ENCODE results near the gene ADARB2.

Gene ADARB2

DNA sequence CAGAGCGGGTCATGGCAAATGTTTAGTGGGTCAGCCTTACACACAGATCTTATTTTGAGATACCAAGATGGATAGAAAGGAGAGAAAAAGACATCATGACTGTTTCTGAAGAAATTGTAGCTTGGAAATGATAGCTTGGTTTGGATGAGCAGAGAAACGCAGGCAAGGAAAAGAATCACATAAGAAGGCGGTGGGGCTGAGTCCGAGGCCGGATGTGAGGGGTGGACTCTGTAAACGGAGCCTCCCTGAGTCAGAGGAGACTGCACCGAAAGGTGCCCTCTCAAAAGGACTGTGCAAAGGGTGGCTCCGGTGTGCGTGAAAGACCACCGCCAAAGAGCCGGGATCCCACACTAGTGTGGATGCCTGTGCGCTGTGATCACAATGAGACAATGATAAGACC, 53.7 kb downstream of the ADARB2 start:
- no peak for DNase-seq

DNA sequence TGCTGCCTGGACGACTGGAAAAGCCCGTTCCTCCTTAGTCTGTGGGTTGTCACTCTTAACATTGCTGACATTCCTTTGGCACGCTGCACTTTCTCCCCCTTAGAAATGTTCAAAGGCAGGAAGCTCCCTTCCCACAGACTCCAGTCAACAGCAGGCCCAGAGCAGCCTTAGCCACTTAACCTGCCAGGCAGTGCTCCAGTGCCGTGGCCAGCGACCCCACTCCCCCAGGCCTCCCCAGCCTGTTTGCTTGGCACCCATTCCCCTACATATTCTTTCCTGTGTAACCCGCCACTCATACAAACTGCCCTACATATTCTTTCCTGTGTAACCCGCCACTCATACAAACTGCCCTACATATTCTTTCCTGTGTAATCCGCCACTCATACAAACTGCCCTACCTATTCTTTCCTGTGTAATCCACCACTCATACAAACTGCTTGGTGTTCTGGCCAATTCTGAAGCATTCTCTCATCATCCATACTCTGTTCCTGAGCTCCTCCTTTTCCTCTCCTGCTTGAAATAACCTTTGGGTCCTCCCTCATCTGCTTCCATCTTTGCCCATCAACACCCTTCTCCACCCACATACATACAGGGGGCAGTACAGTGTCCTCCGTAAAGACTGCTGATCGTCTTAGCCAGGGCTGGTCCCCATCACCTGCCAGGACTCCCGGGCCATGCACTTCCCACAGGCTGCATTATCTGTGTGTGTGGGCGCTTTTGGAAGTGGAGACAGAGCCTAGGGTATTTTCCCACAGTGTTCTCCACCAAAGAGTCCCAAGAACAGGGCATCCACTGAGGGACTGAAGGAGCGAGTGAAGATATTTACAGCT, 57.3 kb downstream of the ADARB2 start:
- no peak for DNase-seq

DNA sequence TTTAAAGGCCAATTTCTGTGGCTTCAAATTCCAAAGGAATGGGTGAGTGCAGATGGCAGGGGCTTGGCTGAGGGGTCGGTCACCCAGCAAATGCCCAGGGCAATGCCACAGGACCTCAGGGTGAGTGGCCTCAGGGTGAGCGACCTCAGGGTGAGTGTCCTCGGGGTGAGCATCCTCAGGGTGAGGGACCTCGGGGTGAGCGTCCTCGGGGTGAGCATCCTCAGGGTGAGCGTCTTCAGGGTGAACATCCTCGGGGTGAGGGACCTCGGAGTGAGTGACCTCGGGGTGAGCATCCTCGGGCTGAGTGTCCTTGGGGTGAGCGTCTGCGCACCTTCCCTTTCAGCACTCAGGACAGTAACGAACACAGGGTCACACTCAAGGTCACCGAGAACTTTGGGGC, 59.2 kb downstream of the ADARB2 start:
- DNase-seq: no peak

DNA sequence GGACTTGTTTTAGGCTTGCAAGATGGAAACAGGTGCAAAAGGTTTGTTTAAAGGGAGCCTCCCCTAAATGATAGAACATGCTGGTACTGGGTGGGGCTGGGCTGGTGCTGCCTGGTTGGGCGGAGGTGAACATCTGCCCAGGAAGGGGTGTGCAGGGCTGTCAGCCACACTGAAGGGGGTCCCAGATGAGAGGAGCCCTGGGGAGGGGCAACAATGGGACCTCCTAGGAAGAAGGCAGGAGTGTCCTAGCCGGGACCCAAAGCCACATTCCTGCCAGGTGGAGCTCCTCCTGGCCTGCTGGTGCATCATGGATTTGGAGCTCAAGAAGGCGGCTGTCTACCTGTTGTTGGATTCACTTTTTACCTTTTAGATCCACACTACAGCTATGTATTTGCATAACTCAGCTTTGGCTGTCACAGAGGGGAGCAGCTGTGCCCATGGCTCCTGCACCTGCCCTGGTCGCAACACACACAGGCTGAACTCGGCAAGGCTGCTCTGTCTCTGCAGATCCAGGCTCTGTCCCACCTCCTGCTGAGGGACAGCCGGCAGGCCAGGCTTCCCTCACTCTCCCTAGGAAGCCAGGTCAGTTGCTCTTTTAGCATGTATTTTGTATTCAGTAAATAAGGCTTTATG, 59.9 kb downstream of the ADARB2 start:
- DNase-seq: no peak

DNA sequence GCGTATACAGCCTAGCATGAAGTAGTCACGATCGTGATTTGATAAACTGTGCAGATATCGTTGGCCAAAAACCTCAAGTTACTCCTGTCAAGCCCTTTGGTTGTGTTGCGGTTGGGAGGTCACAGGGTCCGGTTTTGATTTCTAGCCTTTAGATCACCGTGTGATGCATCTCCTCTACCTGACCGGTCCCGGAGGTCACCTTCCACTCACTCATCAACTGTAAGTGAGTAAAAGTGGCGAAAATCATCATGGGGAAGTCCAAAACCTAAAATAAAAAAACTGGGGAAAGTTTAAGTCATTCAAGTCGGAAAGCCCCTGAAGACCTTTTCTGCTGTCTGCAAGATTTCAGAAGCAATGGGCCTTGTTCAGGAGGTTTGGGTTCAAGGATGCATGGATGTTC, 62.8 kb downstream of the ADARB2 start:
- no peak for DNase-seq

DNA sequence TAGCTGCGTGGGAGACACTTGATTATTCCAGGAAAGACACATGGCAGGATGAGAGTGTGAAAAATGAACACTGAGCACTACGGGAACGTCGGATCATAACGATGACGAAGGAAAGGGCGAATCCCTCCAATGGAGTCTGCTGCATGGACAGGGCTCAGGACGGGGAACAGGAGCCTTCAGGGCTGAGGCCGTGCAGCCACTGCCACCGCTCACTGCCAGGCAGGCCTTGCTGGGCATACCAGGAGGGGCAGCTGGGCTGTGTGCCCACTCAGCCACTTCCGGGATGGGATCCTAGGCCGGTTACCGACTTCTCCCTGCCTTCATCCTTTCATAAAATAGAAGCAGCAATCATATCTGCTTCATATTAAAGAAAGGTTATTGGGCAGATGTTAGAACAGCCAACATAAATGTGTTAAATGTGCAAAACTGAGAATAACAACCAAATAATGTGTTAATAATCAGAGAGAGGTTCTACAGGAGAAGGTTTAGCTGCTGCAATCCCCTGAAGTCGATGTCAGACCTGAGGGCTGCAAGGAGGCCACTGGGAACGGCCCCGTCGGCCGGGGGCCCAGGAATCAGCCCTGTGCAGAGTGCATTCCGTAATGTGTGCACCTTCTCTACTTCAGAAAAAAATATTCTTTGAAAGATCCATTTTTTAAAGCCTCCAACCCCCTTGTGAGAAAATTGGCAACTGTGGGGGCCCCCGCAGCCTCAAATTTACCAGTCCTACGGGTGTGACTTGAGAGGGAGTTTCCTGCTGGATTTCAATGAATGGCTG, 63.6 kb downstream of the ADARB2 start:
- no peak for DNase-seq

DNA sequence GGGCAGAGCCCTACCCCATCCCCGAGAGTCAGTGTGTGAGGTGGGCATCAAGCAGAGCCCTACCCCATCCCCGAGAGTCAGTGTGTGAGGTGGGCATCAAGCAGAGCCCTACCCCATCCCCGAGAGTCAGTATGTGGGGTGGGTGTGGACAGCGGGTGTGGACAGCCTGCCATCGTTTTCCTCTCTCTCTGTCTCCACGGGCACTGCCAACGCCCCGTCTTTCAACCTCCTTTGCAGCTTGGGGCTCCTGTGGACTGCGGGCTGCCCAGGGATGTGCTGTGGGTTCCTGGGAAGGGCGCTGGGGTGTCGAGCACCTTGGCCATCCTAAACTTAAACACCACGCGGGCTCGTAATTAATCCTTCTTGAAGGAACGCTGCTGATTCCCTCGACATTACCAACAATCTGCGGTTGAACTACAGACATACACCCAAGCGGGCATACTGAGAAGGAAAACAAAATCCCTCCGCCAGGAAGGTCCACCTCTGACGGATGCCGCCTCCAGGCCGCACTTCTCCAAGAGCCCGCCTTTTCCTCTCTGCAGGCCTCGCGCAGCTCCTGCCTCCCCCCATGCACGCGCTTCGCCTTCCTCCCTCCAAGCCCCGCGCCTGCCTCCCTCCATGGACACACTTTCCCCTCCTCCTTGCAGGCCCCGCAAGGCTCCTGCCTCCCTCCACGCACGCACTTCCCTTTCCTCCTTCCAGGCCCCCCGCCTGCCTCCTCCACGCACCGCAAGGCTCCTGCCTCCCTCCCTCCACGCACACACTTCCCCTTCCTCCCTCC, 65.1 kb downstream of the ADARB2 start:
- DNase-seq: no peak

DNA sequence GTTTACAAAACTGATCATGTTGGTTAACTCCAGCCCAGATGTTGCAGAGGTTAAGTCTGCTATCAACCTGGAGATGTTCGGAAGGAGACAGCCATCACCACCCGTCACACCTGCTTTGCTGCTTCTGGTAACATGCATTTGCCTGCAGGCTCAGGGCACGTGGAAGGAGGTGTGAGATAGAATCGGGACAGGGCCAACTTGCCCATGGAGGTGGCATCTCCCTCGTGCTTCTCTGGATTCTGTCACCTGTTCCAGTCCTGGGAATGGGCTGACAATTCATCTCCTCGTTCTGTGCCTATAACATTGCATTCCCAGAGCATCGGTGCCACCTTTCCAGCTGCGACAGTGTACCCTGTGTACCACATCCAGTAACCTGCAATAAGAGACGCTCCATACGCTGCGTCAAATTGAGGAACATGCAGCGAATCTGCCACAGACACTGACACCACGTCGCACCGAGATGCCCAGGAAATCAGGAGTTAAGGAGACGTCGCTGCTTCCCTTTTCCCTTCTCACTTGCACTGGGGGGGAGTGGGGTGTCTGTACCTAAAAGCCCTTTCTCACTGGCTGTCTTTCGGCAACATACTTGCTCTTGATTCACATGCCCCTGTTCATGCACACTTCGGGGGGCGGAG, 65.8 kb downstream of the ADARB2 start:
- DNase-seq: no peak

DNA sequence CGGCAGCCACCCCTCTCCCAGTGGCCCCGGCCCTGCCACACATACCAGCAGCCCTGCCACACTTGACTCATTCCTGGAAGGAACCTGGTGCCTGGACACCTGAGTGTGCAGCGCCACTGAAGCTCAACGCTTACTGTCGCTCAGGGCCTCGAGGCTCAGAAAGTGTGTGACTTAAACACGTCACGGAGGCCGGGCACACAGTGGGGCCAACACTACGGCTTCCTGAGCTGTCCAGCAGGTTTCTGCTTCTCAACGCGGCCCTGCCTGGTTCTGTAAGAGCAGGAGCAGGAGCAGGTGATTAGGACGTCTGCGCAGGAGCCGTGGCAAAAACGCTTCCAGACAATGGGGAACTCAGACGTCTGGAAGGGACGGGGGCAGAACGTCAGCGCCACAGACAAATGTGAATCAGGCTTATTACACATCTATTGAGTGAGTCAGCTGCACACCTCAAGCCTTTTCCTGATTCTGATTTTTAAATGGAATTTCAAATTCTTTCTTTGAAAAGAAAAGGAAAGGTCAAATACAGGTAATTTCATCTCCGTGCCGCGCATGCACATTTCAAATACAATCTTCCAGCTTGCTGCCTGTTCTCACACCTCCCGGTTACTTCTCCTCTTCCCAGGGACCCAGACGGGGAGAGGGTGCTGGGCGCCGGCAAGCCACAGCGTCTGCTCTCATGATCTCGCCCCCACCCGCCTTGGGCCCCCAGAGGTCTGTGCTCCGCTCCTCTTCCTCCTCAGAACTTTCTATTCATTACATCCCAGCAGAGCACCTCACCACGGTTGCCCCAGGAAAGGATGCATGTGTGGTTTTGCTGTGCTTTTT, 66.6 kb downstream of the ADARB2 start:
- DNase-seq: no peak

DNA sequence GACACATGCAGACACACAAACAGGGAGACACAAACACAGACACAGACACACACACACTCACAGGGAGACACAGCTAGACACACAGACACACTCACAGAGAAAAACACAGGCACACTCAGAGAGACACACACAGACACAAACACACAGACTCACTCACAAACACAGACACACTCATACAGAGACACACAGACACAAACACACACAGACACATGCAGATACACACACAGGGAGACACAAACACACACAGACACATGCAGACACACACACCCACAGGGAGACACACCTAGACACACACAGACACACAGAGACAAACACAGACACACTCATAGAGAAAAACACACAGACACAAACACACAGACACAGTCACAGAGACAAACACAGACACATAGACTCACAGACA, 67.9 kb downstream of the ADARB2 start:
- no peak for DNase-seq

DNA sequence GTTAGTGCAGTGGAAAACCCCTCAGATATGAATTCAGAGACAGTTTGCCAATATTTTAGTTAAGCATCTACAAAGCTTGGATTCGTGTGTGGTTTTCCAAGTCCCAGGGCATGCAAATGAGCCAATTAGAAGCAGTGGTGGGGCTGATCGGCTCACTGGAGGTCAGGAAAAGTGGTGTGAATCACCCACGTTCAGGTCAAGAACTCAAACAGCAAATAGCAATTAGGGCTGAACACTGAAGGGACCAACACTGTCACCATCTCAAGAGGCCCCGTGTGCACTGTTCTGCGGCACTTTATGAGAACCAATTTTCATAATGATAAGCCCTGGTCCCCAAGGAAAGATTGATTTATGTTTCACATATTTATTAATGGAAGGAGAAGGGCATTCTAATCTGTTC, 68.9 kb downstream of the ADARB2 start:
- no peak for DNase-seq

DNA sequence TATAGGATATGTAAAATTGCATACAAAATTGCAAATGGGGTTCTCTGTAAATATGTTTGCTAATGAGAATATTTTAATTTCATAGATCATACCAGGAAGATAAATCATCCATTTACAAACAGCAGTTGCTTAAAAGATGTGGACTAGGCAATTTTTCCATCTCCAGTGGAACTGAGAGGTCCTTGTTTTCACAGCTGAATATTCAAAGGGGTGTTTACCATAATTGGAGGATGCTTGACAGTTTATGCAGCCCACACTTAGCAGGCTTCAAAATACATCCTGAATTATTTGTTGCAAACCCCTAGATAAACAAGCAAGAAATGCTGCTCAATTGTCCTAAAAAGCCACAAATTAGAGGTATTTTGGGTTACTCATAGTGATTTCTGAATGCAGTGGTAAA, 69.9 kb downstream of the ADARB2 start:
- DNase-seq: no peak

DNA sequence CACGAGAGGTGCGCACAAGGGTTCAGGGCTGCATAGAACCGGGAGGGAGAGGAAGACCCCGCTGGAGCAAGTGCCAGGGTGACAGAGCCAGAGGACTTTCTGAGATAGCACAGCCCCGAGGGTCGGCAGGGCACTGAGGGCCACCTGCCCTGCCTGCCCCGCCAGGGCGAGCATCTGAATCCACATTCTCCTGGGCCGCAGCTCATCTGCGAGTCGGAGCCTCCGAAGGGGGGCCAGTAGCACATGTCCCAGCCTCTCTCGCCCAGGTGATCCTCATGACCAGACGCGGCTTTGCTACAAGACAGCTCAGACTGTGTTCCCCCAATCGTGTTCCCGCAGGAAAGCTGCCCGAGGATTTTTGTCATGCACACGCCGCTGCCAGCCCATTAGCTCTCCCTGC, 71.2 kb downstream of the ADARB2 start:
- DNase-seq: no peak

DNA sequence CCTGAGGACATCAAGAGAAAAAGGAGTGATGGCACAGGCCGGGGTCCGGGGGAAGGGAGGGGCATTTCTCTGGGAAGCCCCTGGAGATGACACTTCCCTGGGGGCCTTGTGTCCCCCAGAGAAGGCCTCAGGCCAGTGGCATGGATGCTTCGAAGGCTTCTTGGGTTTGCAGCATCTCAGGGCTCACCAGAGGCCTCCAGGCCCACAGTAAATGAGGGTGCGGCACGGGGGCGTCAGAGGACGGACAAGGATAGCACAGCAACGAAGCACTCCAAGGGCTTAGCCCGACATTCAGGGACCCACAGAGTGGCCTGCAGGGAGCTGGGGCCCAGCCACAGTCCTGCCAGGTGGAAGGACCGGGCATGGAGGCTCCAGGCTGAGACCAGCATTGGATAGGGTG, 71.6 kb downstream of the ADARB2 start:
- no peak for DNase-seq

DNA sequence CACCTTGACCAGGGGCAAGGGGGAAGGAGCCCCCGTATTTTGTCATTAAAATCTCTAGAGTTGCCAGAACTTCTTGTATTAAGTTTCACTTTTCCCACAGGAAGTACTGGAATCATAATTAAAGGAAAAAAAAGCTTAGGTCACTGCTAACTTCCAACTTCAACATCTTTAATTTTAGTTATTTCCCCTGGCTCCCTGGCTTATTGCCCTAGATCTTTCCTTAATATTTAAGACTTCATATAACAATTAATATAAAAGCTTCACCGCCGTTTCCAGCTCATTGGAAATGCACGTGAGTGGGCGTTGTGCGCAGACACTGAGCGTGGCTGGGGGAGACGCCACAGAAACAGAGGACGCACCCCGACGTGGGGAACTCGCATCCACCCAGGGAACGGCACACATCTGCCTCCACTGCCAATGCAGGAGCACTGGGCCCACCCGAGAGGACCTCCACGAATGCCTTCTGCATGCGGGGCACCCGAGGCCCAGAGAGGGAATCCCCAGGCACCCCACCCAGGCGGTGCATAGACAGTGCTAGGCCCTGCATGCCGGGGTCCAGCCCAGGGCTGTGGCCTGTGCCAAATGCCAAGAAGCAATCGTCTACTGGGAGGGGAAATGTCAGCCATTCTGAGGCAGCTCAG, 72.2 kb downstream of the ADARB2 start:
- no peak for DNase-seq

DNA sequence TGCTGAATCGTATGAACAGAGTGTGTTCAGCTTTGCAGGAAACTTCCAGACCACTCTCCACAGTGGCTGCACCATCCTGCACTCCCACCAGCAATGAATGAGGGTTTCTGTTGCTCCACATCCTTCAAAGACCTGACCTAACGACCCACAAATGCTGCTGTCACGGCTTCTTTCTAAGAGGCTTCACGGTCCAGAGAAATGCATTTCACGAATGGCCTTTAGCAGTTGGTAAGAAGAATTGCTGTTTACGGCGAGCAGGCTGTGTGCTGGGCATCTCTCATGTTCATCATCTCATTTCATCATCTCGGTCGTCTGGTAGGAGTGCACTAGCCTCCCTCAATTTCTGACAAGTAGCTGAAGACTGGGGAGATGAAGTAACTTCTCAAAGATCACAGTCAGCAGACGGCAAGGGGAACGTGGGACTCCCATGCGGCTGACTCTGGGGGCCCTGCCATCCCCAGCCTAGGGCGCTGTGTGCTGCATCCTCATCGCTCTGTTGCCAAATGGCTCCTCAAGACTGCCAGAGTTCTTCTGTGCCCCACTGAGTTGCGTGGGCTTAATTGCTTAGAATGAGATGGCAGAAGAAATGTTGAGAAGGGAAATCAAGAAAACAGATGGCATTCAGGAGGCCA, 72.9 kb downstream of the ADARB2 start:
- no peak for DNase-seq

DNA sequence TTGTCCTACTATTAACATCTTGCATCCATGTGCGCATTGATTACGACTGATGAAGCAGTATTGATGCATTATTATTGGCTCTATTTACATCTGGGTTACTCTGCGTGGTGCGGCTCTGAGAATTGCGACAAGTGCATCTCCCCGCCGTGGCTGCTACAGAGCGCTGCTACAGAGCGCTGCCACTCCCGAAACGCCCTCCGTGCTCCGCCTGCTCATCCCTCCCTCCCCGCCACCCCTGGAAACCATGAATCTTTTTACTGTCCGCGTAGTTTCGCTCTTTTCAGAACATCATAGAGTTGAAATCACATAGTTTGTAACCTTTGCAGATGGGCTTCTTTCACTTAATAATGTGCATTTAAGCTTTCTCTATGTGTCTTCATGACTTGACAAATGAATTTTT, 74.1 kb downstream of the ADARB2 start:
- no peak for DNase-seq

DNA sequence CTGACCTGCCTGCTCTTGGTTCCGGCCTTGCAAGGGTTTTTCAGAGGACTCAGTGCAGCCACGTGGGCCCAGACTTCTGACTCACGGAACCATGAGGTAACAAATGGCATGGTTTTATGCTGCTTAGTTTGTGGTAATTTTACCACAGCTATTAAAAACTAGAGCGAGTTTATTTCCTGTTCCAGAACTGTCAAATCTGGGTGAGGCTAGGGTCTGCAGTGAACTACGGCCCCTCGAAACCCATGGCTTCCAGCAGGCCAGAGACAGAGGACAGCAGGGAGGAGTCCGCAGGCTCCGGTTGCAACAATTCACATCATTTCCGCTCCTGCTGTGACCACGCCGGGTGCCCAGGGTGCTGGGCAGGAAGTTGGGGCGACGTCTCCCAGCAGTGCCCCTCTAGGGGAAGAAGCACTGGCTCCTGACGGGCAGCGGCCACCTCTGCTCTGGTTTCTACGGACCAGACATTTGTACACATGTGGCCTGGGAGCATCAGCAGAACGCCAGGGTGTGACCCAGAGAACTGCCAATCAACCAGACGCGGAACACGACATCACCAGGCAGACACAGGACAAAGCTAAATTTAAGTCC, 74.8 kb downstream of the ADARB2 start:
- DNase-seq: no peak

DNA sequence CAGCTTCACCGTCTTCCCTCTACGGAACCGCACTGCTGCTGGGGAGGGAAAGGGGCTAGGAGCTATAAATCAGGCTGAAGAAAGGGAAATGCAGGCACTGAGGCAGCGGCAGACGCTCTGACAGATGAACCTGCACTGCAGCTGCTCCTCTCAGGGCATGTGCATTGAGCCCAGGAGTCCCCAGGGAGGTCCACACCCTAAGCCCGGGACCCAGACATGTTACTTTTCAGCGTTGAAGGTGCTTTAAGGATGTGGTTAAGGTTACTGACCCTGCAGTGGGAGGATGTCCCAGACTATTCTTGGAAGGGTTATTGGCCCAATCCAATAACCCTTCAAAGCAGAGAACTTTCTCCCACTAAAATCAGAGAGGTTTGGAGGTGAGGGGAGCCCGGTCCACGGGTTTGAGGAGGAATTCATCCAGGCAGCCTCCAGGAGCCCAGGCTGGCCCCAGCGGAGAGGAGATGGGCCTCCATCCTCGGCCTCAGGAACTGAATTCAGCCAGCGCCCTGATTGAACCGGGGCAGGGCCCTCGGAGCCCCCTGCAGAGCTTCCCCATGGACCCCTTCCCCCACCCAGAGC, 75.4 kb downstream of the ADARB2 start:
- DNase-seq: no peak

DNA sequence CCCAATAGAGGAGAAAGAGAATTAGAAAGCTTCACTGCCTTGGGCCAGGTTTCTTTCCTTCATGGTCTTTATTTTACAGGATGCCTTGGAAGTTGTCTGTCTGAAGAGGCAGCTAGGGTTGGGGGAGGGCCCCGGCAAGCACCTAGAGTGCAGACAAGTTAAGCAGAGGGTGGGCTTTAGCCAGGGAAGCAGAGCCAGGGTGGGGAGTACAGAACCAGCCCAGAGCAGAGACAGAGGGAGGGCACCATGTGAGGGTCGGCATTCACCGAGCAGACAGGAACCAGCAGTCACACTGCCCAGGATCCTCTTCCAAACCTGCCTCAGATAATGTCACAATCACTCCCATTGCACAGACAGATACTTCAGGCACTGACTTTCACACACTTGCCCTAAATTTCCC, 75.9 kb downstream of the ADARB2 start:
- no peak for DNase-seq

Measured in AML-193 (cell line).